Measurements from ENCODE around the gene PWP1.
"Not testable (repeated sequence)": the region's sequence is repeated elsewhere in the genome, so short reads cannot be mapped to it uniquely, and the experiment has no call there.

The PWP1 gene

DNA sequence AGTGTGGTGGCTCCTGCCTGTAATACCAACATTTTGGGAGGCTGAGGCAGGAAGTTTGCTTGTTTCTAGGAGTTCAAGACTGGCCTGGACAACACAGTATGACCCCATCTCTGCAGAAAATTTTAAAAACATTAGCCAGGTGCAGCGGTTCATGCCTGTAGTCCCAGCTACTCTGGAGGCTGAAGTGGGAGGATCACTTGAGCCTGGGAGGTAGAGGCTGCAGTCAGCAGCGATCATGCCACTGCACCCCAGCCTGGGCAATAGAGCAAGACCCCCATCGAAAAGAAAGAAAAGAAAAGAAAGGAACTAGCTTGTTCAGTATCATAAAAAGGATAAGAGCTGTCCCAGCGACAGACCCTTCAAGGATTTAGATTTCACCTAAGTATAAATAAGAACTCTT, 18.1 kb upstream of the PWP1 start:
- no peak for DNase-seq (ENCODE audit: low read depth in 2 of 3, low spot score in 1 of 3)

GRCh38 chr12:107668320-107669098, 17.1 kb upstream of the PWP1 start:
- DNase-seq (ENCODE audit: low read depth in 2 of 3, low spot score in 1 of 3), result no peak

DNA sequence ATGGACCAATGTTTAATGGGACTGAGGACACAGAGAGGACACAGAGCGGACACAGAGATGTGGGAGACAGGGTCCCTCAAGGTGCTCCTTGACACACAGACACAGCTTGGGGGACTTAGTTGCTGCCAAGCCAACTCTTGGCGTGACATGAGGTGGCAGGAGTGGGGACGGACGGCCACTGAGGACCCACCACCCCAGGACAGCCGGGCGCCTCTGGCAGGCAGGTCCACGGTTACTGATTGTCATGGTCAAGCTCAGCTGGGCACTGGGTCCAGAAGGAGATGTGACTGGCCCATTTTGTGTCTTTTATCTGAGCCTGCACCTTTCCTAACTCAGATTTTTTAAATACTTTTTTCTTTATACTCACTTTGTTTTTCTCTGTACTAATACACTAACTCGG, 15.7 kb upstream of the PWP1 start:
- no peak for DNase-seq (ENCODE audit: low read depth in 2 of 3, low spot score in 1 of 3)

DNA sequence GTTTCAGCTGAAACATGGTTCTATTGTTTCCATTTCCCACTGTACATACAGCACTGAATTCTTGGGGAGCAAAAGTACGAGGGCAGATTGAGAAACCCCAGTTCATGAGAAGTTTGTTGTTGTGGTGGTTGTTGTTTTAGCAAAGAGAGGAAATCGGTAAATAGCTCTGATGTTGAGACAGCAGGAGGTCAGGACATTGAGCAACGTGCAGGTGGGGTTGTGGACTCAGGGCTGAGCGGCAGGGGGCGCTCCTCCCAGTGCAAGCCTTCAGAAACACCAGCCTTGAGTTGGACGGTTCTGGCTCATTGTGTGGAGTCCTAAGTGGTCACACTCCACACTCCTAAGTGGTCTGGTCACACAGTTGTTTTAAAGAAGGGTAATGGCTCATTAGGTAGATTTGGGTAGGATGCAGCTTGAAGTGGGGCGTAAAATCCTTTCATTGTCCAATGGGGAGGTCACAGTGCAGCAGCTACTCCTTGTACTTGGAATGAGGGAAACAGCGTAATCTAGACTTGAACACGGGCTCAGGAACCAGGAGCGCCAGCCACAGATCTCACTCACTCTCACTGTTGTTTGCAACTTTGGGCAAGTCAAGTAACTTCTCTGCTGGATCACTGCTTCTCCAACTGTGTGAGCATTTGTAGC, 14.5 kb upstream of the PWP1 start:
- DNase-seq (ENCODE audit: low read depth in 2 of 3, low spot score in 1 of 3), result peak; percentile 10 to 28 (median 24)

DNA sequence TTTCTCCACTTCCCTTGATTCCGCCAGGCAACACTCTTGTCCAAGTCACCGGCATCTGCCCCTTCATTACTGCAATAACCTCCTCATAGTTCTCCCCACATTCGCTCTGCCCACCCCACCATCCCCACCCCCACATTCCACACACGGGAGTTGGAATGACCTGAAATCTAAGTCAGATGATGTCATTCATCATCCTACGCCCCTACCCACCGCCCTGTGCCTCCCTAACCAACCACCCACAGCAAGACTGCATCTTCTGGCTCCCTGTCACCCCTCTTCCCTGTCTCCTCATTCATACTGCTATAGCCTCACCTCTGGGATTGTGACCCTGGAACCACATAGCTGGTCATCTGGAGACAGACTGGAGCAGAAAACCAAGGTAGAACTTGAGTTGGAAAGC, 7.9 kb upstream of the PWP1 start:
- DNase-seq (ENCODE audit: low read depth in 2 of 3, low spot score in 1 of 3), result no peak

DNA sequence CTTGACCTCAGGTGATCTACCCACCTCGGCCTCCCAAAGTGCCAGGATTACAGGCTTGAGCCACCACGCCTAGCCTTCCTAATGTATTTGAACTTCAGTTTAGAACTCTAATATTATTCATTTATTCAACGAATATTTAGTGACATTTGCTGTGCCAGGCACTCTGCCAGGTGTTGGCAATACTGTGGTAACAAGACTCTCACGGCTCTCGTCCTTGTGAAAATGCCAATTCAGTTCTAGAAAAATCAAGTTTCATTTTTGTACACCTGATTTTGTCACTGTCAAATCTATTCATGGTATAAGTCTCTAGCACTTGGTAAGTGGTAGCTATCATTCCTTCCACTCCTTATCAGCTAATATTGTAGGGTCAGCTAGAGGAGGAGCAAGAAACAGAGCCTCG, 6.3 kb upstream of the PWP1 start:
- DNase-seq (ENCODE audit: low read depth in 2 of 3, low spot score in 1 of 3), result no peak

DNA sequence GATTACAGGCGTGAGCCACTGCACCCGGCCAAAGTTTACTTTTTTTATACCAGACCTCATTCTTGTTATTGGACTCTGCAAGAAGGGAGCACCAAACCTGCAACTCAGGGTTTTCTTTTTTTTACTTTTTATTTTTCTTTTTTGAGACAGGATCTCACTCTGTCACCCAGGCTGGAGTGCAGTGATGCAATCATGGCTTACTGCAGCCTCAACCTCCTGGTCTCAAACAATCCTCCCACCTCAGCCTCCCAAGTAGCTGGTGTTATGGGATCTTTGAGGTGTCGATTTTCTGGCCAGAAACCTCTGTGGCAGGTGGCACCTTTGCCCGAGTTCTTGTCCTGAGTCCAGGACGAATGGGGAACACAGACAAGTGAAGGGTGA, 4.2 kb upstream of the PWP1 start:
- no peak for DNase-seq (ENCODE audit: low read depth in 2 of 3, low spot score in 1 of 3)

DNA sequence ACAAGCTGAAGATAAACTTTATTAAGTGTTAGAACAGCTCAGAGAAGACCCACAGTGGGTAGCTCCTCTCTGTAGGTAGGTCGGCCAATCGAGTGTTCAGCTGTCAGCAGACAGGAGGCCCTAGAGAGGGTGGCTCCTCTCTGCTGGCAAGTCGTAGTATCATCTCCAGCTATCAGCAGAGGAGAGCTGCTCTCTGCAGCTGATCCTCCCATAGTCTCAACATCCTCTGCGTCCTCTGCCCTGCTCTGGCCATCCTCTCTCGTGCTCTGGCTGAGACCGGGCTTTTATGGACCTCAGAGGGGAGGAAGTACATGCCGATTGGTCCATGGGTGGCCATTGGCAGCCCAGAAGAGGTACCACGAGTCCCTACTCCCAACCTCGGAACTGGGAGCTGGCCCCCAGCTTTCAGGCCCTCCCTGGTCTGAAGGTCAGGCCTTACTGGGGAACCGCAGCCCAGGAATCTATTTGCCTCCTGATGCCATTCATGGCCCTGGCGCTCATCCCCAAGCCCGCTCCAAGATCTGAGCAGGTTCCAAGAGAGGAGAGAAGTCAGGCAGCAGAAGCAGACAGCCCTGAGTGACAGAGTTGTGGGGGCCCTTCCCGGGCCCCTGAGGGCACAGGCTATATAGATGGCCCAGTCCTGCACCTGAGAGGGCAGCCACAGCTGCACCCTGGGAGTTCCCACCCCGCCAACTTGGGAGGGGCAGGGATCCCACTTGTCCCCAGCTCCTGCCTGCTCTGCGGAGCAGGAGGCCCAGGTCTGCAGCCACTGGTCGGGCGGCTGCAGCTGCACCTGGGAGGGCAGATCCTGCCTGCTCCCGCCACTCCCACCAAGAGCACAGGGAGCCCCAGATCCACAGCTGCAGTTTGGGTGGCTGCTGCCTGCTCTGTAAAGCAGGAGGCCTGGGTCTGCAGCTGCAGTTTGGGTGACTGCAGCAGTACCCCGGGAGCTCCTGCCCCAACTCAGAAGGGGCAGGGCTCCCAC, 3.5 kb upstream of the PWP1 start:
- DNase-seq (ENCODE audit: low read depth in 2 of 3, low spot score in 1 of 3), result no peak

GRCh38 chr12:107684029-107684795, 1.4 kb upstream of the PWP1 start:
- DNase-seq (ENCODE audit: low read depth in 2 of 3, low spot score in 1 of 3), result no peak

DNA sequence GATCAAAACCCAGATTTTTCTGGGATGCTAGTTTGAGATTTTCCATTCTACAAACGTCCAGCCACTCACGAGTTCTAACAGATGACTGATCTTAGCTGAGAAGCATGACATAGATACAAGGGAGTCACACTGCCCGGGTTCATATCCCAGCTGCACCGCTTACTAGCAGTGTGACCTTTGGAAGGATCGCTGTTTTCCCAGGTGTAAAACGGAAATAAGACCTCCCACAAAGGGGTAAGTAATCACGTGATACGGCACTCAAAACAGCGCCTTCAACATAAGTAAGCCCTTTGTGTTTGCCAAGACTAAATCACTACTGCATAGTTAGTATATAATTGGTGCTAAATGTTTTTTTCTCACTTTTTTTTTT, 624 bp upstream of the PWP1 start:
- peak in 1 of 3 donors; percentile 20 for DNase-seq (ENCODE audit: low read depth in 2 of 3, low spot score in 1 of 3)

DNA sequence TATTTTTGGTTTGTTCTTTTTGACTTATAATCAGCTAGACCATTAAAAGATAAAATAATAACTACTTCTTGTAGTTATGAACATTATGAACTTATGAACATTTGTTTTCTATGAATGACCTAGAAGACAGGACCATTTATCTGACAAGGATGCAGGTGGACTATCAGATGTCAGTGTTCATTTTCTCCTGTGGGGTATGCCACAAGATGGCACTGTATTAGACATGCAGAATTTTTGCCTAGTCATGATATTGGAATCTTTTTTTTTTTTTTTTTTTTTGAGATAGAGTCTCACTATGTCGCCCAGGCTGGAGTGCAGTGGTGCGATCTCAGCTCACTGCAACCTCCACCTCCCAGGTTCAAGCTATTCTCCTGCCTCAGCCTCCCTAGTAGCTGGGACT, 10.2 kb downstream of the PWP1 start:
- DNase-seq (ENCODE audit: low read depth in 2 of 3, low spot score in 1 of 3), result not testable (repeated sequence)

DNA sequence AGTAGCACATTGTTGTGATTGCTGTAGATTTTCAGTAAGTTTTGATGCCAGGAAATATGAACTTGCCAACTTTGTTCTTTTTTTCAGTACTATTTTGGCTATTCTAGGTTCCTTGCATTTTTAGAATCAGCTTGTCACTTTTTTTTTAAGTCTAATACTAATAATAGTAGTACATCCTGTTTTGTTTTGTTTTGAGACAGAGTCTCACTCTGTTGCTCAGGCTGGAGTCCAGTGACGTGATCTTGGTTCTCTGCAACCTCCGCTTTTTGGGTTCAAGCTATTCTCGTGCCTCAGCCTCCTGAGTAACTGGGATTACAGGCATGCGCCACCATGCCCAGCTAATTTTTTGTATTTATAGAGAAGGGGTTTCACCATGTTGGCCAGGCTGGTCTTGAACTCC, 16.5 kb downstream of the PWP1 start:
- DNase-seq (ENCODE audit: low read depth in 2 of 3, low spot score in 1 of 3), result no peak

DNA sequence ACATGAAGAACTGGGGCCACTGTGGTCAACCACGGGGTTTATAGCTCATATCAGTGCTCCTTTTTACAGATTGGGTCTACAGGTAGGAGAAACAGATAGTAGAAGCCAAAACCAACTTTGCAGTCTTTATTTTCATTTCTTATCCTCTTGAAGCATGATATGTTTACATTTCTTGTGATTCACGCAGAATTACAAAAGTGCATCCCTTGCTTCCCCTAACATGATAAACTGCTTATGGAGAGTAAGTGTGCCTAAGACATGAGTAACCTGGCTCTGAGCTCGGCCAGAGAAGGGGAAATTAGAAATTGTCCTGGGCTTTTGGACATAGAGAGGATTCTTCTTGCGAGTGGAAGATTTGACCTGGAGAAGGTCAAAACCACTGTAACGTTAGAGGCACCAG, 18.4 kb downstream of the PWP1 start:
- DNase-seq (ENCODE audit: low read depth in 2 of 3, low spot score in 1 of 3), result no peak

DNA sequence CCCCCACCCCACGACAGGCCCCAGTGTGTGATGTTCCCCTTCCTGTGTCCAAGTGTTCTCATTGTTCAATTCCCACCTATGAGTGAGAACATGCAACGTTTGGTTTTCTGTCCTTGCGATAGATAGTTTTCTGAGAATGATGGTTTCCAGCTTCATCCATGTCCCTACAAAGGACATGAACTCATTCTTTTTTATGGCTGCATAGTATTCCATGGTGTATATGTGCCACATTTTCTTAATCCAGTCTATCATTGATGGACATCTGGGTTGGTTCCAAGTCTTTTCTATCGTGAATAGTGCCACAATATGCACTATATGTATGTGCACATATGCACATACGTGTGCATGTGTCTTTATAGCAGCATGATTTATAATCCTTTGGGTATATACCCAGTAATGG, 19.9 kb downstream of the PWP1 start:
- not testable (repeated sequence) for DNase-seq (ENCODE audit: low read depth in 2 of 3, low spot score in 1 of 3)

- no peak for DNase-seq (ENCODE audit: low read depth in 2 of 3, low spot score in 1 of 3)
These were observed 30.2 kb downstream of the PWP1 start for GRCh38 chr12:107715780-107716179.

DNA sequence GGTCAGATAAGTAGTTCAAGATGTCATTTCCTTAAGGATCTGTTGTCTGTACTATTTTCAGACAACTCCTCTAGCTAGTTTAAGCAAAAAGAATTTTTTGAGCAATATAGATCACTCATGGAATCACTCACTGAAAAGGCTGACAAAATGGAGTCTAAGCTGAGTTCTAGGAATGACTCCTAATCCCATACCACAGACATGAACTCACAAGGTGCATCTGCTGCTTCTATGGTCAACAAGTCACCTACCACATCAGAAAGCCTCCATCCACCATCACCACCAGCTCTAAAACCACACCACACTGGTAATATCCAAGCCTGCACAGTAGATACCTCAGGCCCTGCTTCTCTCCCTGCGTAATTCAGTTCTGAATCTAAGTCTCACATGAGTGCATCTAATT, 33.0 kb downstream of the PWP1 start:
- DNase-seq (ENCODE audit: low read depth in 2 of 3, low spot score in 1 of 3), result no peak

DNA sequence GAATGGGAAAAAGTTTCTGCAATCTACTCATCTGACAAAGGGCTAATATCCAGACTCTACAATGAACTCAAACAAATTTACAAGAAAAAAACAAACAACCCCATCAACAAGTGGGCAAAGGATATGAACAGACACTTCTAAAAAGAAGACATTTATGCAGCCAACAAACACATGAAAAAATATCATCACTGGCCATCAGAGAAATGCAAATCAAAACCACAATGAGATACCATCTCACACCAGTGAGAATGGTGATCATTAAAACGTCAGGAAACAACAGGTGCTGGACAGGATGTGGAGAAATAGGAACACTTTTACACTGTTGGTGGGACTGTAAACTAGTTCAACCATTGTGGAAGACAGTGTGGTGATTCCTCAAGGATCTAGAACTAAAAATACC, 41.7 kb downstream of the PWP1 start:
- not testable (repeated sequence) for DNase-seq (ENCODE audit: low read depth in 2 of 3, low spot score in 1 of 3)

- DNase-seq (ENCODE audit: low read depth in 2 of 3, low spot score in 1 of 3), result not testable (repeated sequence)
These were observed 42.1 kb downstream of the PWP1 start for GRCh38 chr12:107727742-107728141.

- no peak for DNase-seq (ENCODE audit: low read depth in 2 of 3, low spot score in 1 of 3)
These were observed 45.2 kb downstream of the PWP1 start for GRCh38 chr12:107730618-107731341.

- no peak for DNase-seq (ENCODE audit: low read depth in 2 of 3, low spot score in 1 of 3)
These were observed 45.8 kb downstream of the PWP1 start for GRCh38 chr12:107731366-107731765.
